ENCODE measurements around the gene LMX1B.

LMX1B gene

DNA sequence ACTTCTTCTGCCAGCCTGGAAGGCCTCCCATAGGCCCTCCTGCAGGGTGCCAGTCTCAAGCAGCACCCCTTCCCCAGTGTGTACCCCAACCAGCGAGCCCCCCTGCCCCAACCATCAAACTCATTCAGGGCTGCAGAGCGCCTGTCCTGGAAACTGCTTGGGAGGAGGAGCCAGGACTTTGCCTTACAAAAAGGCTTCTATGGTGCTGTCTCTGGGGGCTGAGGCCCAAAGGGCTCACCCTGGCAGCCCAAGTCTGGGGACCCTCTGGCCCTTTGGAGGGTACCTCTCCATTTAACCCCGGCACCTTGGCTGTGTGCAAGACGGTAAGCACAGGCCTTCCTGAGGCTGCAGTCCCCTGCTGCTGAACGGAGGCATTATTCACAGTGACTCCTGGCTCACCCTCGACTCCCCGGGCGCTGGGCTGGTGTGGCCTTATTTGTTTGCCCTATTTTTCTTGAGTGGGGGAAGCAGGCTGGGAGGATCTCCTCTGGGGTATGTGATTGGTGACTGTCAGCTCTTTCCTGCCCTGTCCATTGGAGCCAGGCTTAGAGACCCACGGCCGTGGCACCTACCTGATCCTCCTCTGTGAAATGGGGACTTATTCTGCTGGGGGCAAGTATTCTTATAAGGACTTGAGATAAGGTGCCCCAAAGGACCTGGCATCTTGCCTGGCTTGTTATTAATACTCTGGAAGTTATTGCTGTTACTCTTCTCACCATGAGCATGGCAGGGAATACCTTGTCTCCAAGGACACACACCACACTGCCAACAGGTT lies 5.8 kb downstream of the LMX1B start:
- H3K4me2 ChIP-seq, result no peak overlapping the region
- no peak overlapping the region for H2AFZ ChIP-seq (ENCODE audit: low read depth)
- no peaks in the 10 kb centered on the region for H3K79me2 ChIP-seq (ENCODE audit: insufficient read depth, low read depth)
- H4K20me1 ChIP-seq (ENCODE audit: insufficient read depth), result no peaks in the 10 kb centered on the region
- no peak overlapping the region for H3K9ac ChIP-seq
- H3K27ac ChIP-seq, result no peak overlapping the region
- H3K4me1 ChIP-seq (ENCODE audit: low read depth, poor library complexity, severe bottlenecking), result no peaks in the 10 kb centered on the region
- TF ChIP-seq, protein P1, sequence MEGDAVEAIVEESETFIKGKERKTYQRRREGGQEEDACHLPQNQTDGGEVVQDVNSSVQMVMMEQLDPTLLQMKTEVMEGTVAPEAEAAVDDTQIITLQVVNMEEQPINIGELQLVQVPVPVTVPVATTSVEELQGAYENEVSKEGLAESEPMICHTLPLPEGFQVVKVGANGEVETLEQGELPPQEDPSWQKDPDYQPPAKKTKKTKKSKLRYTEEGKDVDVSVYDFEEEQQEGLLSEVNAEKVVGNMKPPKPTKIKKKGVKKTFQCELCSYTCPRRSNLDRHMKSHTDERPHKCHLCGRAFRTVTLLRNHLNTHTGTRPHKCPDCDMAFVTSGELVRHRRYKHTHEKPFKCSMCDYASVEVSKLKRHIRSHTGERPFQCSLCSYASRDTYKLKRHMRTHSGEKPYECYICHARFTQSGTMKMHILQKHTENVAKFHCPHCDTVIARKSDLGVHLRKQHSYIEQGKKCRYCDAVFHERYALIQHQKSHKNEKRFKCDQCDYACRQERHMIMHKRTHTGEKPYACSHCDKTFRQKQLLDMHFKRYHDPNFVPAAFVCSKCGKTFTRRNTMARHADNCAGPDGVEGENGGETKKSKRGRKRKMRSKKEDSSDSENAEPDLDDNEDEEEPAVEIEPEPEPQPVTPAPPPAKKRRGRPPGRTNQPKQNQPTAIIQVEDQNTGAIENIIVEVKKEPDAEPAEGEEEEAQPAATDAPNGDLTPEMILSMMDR (conservative IDR thresholded peaks at IDR 0.05; ENCODE audit: low read depth, low read length), result no peak
- H3K4me3 ChIP-seq (IDR thresholded peaks at IDR 0.05; ENCODE audit: insufficient read depth, low read depth, low read length), result no peak overlapping the region
- H3K36me3 ChIP-seq (ENCODE audit: insufficient read depth), result no peaks in the 10 kb centered on the region
- peaks cover 88% of the 10 kb centered on the region for H3K27me3 ChIP-seq (ENCODE audit: insufficient read depth, low read depth)

DNA sequence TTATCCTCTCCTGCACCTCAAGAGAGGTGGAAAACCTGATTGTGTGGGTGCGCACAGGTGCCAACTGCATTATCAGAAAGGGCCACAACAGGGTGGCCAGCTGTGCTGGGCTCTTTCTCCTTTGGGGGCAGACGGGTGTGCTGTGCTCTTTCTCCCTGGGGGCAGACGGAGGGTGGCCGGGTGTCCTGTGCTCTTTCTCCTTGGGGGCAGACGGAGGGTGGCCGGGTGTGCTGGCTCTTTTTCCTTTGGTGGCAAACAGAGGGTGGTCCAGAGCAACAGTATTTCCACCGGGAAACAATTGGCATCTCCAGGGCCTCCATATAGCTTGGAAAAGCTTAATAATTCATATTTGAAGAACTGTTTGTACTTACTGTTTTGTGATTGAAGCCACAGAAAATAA lies 6.8 kb downstream of the LMX1B start:
- Histone ChIP-seq H2AFZ (ENCODE audit: low read depth) (no peak overlapping the region), H3K79me2 (ENCODE audit: insufficient read depth, low read depth) (no peaks in the 10 kb centered on the region), H3K9ac (no peak overlapping the region), H3K4me2 (no peak overlapping the region), H4K20me1 (ENCODE audit: insufficient read depth) (no peaks in the 10 kb centered on the region), H3K4me1 (ENCODE audit: low read depth, poor library complexity, severe bottlenecking) (no peaks in the 10 kb centered on the region), H3K36me3 (ENCODE audit: insufficient read depth) (no peaks in the 10 kb centered on the region), H3K27me3 (ENCODE audit: insufficient read depth, low read depth) (peaks cover 96% of the 10 kb centered on the region), H3K4me3 (IDR thresholded peaks at IDR 0.05; ENCODE audit: insufficient read depth, low read depth, low read length) (no peak overlapping the region), H3K27ac (no peak overlapping the region)
- TF ChIP-seq, protein P1 (conservative IDR thresholded peaks at IDR 0.05; ENCODE audit: low read depth, low read length), result no peak

DNA sequence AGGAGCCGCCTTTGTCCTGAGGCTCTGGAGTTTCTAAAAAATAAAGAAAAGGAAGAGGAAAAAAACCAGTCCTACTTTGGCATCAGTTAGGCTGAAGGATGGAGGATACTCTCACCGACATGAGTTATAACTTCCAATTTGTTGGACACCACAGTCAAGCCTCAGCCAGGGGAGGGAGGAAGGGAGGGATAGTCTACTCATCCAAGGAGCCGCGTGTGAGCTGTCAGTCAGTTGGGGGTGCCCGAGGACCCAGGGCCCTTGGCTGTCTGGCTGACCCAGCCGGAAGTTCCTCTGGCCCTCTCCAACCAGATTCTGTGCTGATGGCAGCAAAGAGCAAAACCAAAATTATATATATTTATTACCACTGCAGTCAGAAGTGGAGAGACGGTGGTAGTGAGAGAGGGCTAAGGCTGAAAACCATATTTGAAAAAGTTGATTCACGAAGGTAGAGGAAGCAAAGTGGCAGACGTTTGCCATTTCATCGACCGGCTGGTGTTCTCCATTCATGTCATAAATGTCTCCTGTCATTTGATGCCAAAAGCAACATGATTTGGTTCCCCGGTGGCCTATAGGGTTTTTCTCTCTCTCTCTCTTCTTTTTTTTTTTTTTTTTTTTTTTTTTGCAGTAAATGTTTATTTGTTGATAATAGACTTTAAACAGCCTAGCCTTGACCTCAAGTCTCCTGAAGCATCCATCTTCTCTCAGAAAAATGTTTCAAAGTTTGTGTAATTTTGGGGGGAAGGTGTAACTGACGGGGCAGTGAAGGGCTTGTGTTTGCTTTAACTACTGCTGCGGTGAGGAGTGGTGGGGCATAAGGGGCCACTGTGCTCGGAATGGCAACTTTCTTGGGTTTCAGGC lies 7.6 kb downstream of the LMX1B start:
- Histone ChIP-seq H3K27me3 (ENCODE audit: insufficient read depth, low read depth) (peaks cover 97% of the 10 kb centered on the region), H3K4me1 (ENCODE audit: low read depth, poor library complexity, severe bottlenecking) (no peaks in the 10 kb centered on the region), H2AFZ (ENCODE audit: low read depth) (no peak overlapping the region)

DNA sequence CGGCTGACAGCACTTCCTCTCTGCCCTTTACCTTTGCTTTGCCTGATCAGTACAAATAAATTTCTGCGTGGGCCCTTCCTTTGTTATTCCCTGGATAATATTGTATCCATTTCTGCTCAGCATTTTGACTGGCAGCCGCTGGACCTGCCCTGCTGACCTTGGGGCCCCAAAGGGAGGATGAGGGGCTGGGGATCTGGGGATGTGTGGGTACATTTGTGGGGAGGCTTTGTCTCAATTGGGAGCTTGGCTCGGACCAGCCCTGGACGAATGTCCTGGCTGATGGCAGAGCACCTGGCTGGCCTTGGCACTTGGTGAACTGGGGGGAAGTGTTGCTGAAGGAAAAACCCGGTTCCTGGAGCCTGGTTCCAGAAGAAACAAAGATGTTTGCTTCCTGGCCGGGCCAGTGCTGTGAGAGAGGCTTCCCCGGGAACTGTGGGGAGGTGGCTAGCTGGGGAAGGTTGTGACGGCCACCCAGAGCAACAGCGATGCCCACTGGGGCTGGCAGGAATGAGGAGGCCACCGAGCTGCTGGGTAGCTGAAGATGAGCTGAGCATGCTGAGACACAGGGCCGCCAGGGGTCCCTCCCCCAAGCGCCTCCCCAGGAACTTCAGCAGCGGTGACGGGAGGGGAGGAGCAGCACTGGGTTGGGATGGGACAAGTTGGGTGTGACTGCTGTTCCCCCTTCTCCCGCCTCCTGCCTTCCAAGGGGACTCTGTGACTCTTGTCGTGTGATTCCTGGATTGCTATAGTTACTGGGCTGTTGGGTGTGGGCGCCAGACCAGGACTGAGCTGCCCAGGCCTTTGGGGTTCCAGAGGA lies 8.4 kb downstream of the LMX1B start:
- Histone ChIP-seq H3K27me3 (ENCODE audit: insufficient read depth, low read depth) (peaks cover 98% of the 10 kb centered on the region), H4K20me1 (ENCODE audit: insufficient read depth) (no peaks in the 10 kb centered on the region)

More for the DNA sequence above, 7.6 kb downstream of the LMX1B start:
- Histone ChIP-seq H3K9ac (no peak overlapping the region), H3K27ac (no peak overlapping the region), H3K36me3 (ENCODE audit: insufficient read depth) (no peaks in the 10 kb centered on the region), H3K79me2 (ENCODE audit: insufficient read depth, low read depth) (no peaks in the 10 kb centered on the region), H3K4me3 (IDR thresholded peaks at IDR 0.05; ENCODE audit: insufficient read depth, low read depth, low read length) (no peak overlapping the region), H3K4me2 (no peak overlapping the region), H4K20me1 (ENCODE audit: insufficient read depth) (no peaks in the 10 kb centered on the region)
- TF ChIP-seq, protein P1 (conservative IDR thresholded peaks at IDR 0.05; ENCODE audit: low read depth, low read length), result no peak

More for the DNA sequence above, 8.4 kb downstream of the LMX1B start:
- Histone ChIP-seq H3K27ac (no peak overlapping the region), H3K36me3 (ENCODE audit: insufficient read depth) (no peaks in the 10 kb centered on the region), H3K79me2 (ENCODE audit: insufficient read depth, low read depth) (no peaks in the 10 kb centered on the region), H3K4me2 (no peak overlapping the region), H3K4me1 (ENCODE audit: low read depth, poor library complexity, severe bottlenecking) (no peaks in the 10 kb centered on the region), H3K4me3 (IDR thresholded peaks at IDR 0.05; ENCODE audit: insufficient read depth, low read depth, low read length) (no peak overlapping the region), H2AFZ (ENCODE audit: low read depth) (no peak overlapping the region), H3K9ac (no peak overlapping the region)
- TF ChIP-seq, protein P1 (conservative IDR thresholded peaks at IDR 0.05; ENCODE audit: low read depth, low read length), result no peak
